Caco-2 (cell line): ENCODE measurements around the gene PCDH1. TPM values are rescaled to one million over a fixed set of nuclear protein-coding genes. Genes with fewer than 3 reads are reported as not detected.

Experiments used
- BruUV-seq: library from RNA; stranded (reverse); fragments of 400-500 nt; replicated peaks from 2 replicates; lab custom pipeline; 2021; lab: Mats Ljungman, UMichigan
- CTCF ChIA-PET: fragments of 300-600 bp; sonication (Branson Sonifier 250); formaldehyde crosslinking; loops from one replicate; lab custom pipeline; 2022; ENCODE audit warnings: antibody characterized with exemption; lab: Charles Lee
- POLR2A ChIA-PET: fragments of 300-600 bp; sonication (Branson Sonifier 250); formaldehyde crosslinking; loops from one replicate; lab custom pipeline; 2022; ENCODE audit warnings: antibody characterized with exemption; lab: Charles Lee
- DNase-seq, 2 experiments: peaks; one replicate each; pipeline versions ENCODE4 v3.0.0 to v3.0.0-alpha.2; 2020 to 2022
- H3K27me3 ChIP-seq: replicated peaks from 2 replicates; pipeline ENCODE4 v1.6.0; 2011; ENCODE audit warnings: low read length; ENCODE audit not compliant: control insufficient read depth, insufficient read depth
- H3K36me3 ChIP-seq: 2 replicates; pipeline ENCODE4 v1.5.1; 2011; ENCODE audit warnings: low read length; ENCODE audit not compliant: control insufficient read depth, insufficient read depth
- H3K4me1 ChIP-seq: fragments of 250-450 bp; sonication (Bioruptor Pico); 2 replicates; pipeline ENCODE4 v1.5.1; 2020; ENCODE audit warnings: mild to moderate bottlenecking
- H3K4me3 ChIP-seq: 2 replicates; pipeline ENCODE4 v1.5.1; 2011; ENCODE audit warnings: low read depth, mild to moderate bottlenecking, control low read depth, low read length
- H3K9me3 ChIP-seq: fragments of 250-450 bp; sonication (Bioruptor Pico); 2 replicates; pipeline ENCODE4 v1.5.1; 2020; ENCODE audit warnings: mild to moderate bottlenecking, moderate library complexity
- H3K27ac Mint-ChIP-seq: one replicate; pipeline ENCODE4 v1.8.0; 2022; ENCODE audit warnings: mixed read lengths; ENCODE audit not compliant: unreplicated experiment
- H3K27me3 Mint-ChIP-seq: one replicate; pipeline ENCODE4 v1.8.0; 2022; ENCODE audit warnings: mixed read lengths; ENCODE audit not compliant: insufficient read depth, unreplicated experiment
- H3K36me3 Mint-ChIP-seq: one replicate; pipeline ENCODE4 v1.8.0; 2022; ENCODE audit warnings: mild to moderate bottlenecking, mixed read lengths; ENCODE audit not compliant: insufficient read depth, unreplicated experiment
- H3K4me1 Mint-ChIP-seq: one replicate; pipeline ENCODE4 v1.8.0; 2022; ENCODE audit warnings: low read depth, mixed read lengths; ENCODE audit not compliant: unreplicated experiment
- H3K4me3 Mint-ChIP-seq: one replicate; pipeline ENCODE4 v1.8.0; 2022; ENCODE audit warnings: mild to moderate bottlenecking, moderate library complexity, mixed read lengths; ENCODE audit not compliant: unreplicated experiment
- H3K9me3 Mint-ChIP-seq: one replicate; pipeline ENCODE4 v1.8.0; 2022; ENCODE audit warnings: mixed read lengths; ENCODE audit not compliant: unreplicated experiment
- CTCF ChIP-seq, 2 experiments: fragments of 200-600 bp in 1 of 2; IDR thresholded peaks; 1 replicate in 1 of 2; 2 replicates in 1 of 2; pipeline versions ENCODE4 v1.5.1 to v1.8.0; 2011 to 2022; ENCODE audit warnings: antibody characterized with exemption in 1 of 2, control low read depth in 1 of 2, inconsistent platforms in 1 of 2, low read depth in 1 of 2, low read length in 1 of 2, mild to moderate bottlenecking in 1 of 2, moderate library complexity in 1 of 2; ENCODE audit not compliant: insufficient read depth in 1 of 2, severe bottlenecking in 1 of 2, unreplicated experiment in 1 of 2
- intact Hi-C: fragments of 100-400 bp; cut with micrococcal nuclease; formaldehyde crosslinking; loops from one replicate; pipeline ENCODE4 v1.10.0; 2022; ENCODE audit not compliant: unreplicated experiment
- total RNA-seq: library from RNA; stranded (reverse); gene quantifications from 2 replicates; pipeline ENCODE4 v1.2.3, GENCODE V29; 2022

PCDH1 gene
- total RNA-seq, 1 experiment from 2014 or later = 1.5 TPM

GRCh38 chr5:141889282-141889871 is 11.2 kb upstream of the PCDH1 start:
- no peaks in the 10 kb centered on the region for H3K9me3 ChIP-seq
- peaks cover 11% of the 10 kb centered on the region for H3K27me3 Mint-ChIP-seq
- no peaks in the 10 kb centered on the region for H3K36me3 ChIP-seq
- no peak overlapping the region for H3K4me3 Mint-ChIP-seq
- H3K4me3 ChIP-seq = no peak overlapping the region
- H3K4me1 Mint-ChIP-seq = no peaks in the 10 kb centered on the region
- intact Hi-C loops = loop anchor here (1.0 kb wide), 2 partner anchors 25 to 71 kb away; no protein-coding TSS in a partner anchor
- H3K27ac Mint-ChIP-seq = no peak overlapping the region
- no peaks in the 10 kb centered on the region for H3K9me3 Mint-ChIP-seq
- CTCF ChIA-PET = interaction anchor here (0.6 to 3.0 kb wide), 7 partner anchors 8 to 502 kb away, joined by 3 to 33 read pairs (median 3); partner anchors contain the start of gene DELE1
- no peaks in the 10 kb centered on the region for H3K4me1 ChIP-seq
- TF ChIP-seq CTCF (IDR thresholded peaks at IDR 0.05; ENCODE audit: insufficient read depth in 1 of 2, low read depth in 1 of 2, low read length in 1 of 2, severe bottlenecking in 1 of 2, unreplicated experiment in 1 of 2) = peak in 1 of 2 experiments; percentile 52
- no TSS peak for BruUV-seq
- no peaks in the 10 kb centered on the region for H3K36me3 Mint-ChIP-seq
- POLR2A ChIA-PET = no interaction called here
- no peaks in the 10 kb centered on the region for H3K27me3 ChIP-seq
- no peak for DNase-seq

- DNase-seq = no peak
- TF ChIP-seq CTCF (IDR thresholded peaks at IDR 0.05; ENCODE audit: insufficient read depth in 1 of 2, low read depth in 1 of 2, low read length in 1 of 2, severe bottlenecking in 1 of 2, unreplicated experiment in 1 of 2) = no peak
- no peaks in the 10 kb centered on the region for H3K36me3 Mint-ChIP-seq
- no peak overlapping the region for H3K4me3 Mint-ChIP-seq
- no peaks in the 10 kb centered on the region for H3K9me3 Mint-ChIP-seq
- no peak overlapping the region for H3K27ac Mint-ChIP-seq
- peaks cover 25% of the 10 kb centered on the region for H3K27me3 Mint-ChIP-seq
- intact Hi-C loops = no loop called here
- BruUV-seq = no TSS peak
- peaks cover 5% of the 10 kb centered on the region for H3K4me1 Mint-ChIP-seq
- no peaks in the 10 kb centered on the region for H3K9me3 ChIP-seq
- H3K36me3 ChIP-seq = no peaks in the 10 kb centered on the region
- H3K27me3 ChIP-seq = no peaks in the 10 kb centered on the region
- ChIA-PET POLR2A (no interaction called here), CTCF (no interaction called here)
- no peak overlapping the region for H3K4me3 ChIP-seq
- H3K4me1 ChIP-seq = no peaks in the 10 kb centered on the region; the same call in 1 of the 2 replicates
Measured at GRCh38 chr5:141883892-141884318, 5.7 kb upstream of the PCDH1 start.

DNA sequence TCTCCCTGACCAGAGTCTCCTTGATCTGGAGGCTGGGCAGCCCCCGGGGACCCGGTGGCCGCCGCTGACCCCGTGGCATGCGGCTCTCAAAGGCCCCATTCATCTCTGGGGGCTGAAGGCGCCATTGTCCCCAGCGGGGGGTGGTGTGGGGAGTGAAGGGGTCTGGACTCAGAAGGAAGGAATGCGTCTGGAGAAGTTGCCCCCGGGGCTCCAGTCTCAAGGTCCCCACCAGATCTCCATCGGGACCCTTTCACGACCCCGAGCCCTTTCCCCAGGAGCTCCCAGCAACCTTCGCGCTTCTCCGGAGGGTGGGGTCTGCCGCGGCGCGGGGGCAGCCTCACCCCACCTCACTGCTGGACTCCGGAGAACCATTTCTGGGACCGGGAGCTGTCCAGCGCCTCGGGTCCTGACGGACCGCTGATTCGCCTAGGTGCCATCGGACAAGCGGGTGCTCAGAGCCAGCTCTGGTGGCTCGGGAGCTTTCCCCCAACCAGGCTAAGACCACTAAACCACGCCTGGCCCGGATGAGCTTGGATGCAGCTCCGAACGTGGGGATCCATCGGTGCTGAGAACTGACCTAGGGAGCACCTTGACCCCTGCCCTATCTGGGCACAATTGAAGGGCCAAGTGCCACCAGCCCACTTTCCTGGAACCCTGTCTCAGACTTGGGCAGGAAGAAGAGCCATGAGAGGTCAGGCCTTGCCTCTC is 5.1 kb upstream of the PCDH1 start:
- H3K4me1 Mint-ChIP-seq = peaks cover 11% of the 10 kb centered on the region
- no peaks in the 10 kb centered on the region for H3K9me3 Mint-ChIP-seq
- H3K27me3 Mint-ChIP-seq = peaks cover 28% of the 10 kb centered on the region
- no peak for TF ChIP-seq CTCF (IDR thresholded peaks at IDR 0.05; ENCODE audit: insufficient read depth in 1 of 2, low read depth in 1 of 2, low read length in 1 of 2, severe bottlenecking in 1 of 2, unreplicated experiment in 1 of 2)
- H3K4me3 ChIP-seq = no peak overlapping the region
- H3K27me3 ChIP-seq = no peaks in the 10 kb centered on the region
- H3K27ac Mint-ChIP-seq = no peak overlapping the region
- ChIA-PET CTCF (no interaction called here), POLR2A (no interaction called here)
- H3K36me3 ChIP-seq = no peaks in the 10 kb centered on the region
- peak in 1 of 2 experiments; percentile 49 for DNase-seq
- intact Hi-C loops = no loop called here
- no peak overlapping the region for H3K4me3 Mint-ChIP-seq
- BruUV-seq = no TSS peak
- no peaks in the 10 kb centered on the region; the same call in 1 of the 2 replicates for H3K4me1 ChIP-seq
- no peaks in the 10 kb centered on the region for H3K36me3 Mint-ChIP-seq
- H3K9me3 ChIP-seq = no peaks in the 10 kb centered on the region
